Esophagus muscularis mucosa (tissue), 4 donors: ENCODE results near the gene PPP2R1B.

Source experiments
- CTCF ChIP-seq, 3 experiments: fragments of 200-600 bp in 2 of 3; fragments of 450-650 bp in 1 of 3; sonication (generic) in 2 of 3; IDR thresholded peaks; one replicate each; pipeline ENCODE4 v1.5.1; 2017 to 2019; ENCODE audit warnings: antibody characterized with exemption in 3 of 3, mild to moderate bottlenecking in 2 of 3, moderate library complexity in 1 of 3
- EP300 ChIP-seq: sonication (generic); formaldehyde crosslinking; IDR thresholded peaks from one replicate; pipeline ENCODE4 v1.6.1; 2017; ENCODE audit warnings: antibody characterized with exemption
- POLR2A ChIP-seq: fragments of 450-650 bp; IDR thresholded peaks from one replicate; pipeline ENCODE4 v1.6.1; 2017; ENCODE audit warnings: antibody characterized with exemption, moderate library complexity, mild to moderate bottlenecking, low read depth
- POLR2AphosphoS5 ChIP-seq, 2 donors: sonication (generic); formaldehyde crosslinking; IDR thresholded peaks; one replicate each; pipeline ENCODE4 v1.6.1; 2017; ENCODE audit warnings: antibody characterized with exemption in 2 of 2

GRCh38 chr11:111735262-111736116 lies 30.7 kb downstream of the PPP2R1B start:
- no peak for TF ChIP-seq POLR2A
- no peak for TF ChIP-seq CTCF (IDR thresholded peaks at IDR 0.05)
- peak; percentile 76 to 88 for TF ChIP-seq POLR2AphosphoS5 (IDR thresholded peaks at IDR 0.05)
- peak; percentile 57 for TF ChIP-seq EP300
